ENCODE results near the gene UTP14A.

Gene UTP14A

GRCh38 chrX:129961180-129962083, 55.5 kb downstream of the UTP14A start:
- Histone ChIP-seq H3K9me3 (ENCODE audit: control insufficient read depth, insufficient read depth, low read depth, low read length) (no peaks in the 10 kb centered on the region), H3K4me1 (ENCODE audit: control insufficient read depth, insufficient read depth, low read length) (peaks cover 31% of the 10 kb centered on the region), H3K9ac (ENCODE audit: low read length) (peak overlapping the region; percentile 44), H3K27me3 (ENCODE audit: control insufficient read depth, insufficient read depth, low read length) (peaks cover 83% of the 10 kb centered on the region), H3K36me3 (ENCODE audit: control insufficient read depth, insufficient read depth, low read length) (no peaks in the 10 kb centered on the region), H3K4me3 (ENCODE audit: low read depth, low read length) (peak overlapping the region; percentile 59), H3K27ac (ENCODE audit: low read depth, low read length) (no peak overlapping the region)

- peaks cover 2% of the 10 kb centered on the region; the same call in 1 of the 2 replicates for H3K9me3 ChIP-seq (ENCODE audit: control insufficient read depth, insufficient read depth, low read depth, low read length)
- H3K9ac ChIP-seq (ENCODE audit: low read length), result no peak overlapping the region
- peaks cover 65% of the 10 kb centered on the region for H3K27me3 ChIP-seq (ENCODE audit: control insufficient read depth, insufficient read depth, low read length)
- no peak overlapping the region for H3K27ac ChIP-seq (ENCODE audit: low read depth, low read length)
- peaks cover 25% of the 10 kb centered on the region for H3K4me1 ChIP-seq (ENCODE audit: control insufficient read depth, insufficient read depth, low read length)
- no peak overlapping the region for H3K4me3 ChIP-seq (ENCODE audit: low read depth, low read length)
- no peaks in the 10 kb centered on the region for H3K36me3 ChIP-seq (ENCODE audit: control insufficient read depth, insufficient read depth, low read length)
Measured at GRCh38 chrX:129963729-129964128, 57.8 kb downstream of the UTP14A start.

GRCh38 chrX:129965166-129965565, 59.2 kb downstream of the UTP14A start:
- H3K9me3 ChIP-seq (ENCODE audit: control insufficient read depth, insufficient read depth, low read depth, low read length), result peaks cover 3% of the 10 kb centered on the region; the same call in 1 of the 2 replicates
- no peak overlapping the region for H3K27ac ChIP-seq (ENCODE audit: low read depth, low read length)
- H3K36me3 ChIP-seq (ENCODE audit: control insufficient read depth, insufficient read depth, low read length), result no peaks in the 10 kb centered on the region
- peaks cover 14% of the 10 kb centered on the region for H3K4me1 ChIP-seq (ENCODE audit: control insufficient read depth, insufficient read depth, low read length)
- H3K4me3 ChIP-seq (ENCODE audit: low read depth, low read length), result no peak overlapping the region
- H3K27me3 ChIP-seq (ENCODE audit: control insufficient read depth, insufficient read depth, low read length), result peaks cover 51% of the 10 kb centered on the region
- no peak overlapping the region for H3K9ac ChIP-seq (ENCODE audit: low read length)

GRCh38 chrX:129968968-129969367, 63.0 kb downstream of the UTP14A start:
- no peak overlapping the region for H3K27ac ChIP-seq (ENCODE audit: low read depth, low read length)
- H3K4me1 ChIP-seq (ENCODE audit: control insufficient read depth, insufficient read depth, low read length), result no peaks in the 10 kb centered on the region
- H3K27me3 ChIP-seq (ENCODE audit: control insufficient read depth, insufficient read depth, low read length), result peaks cover 39% of the 10 kb centered on the region
- no peak overlapping the region for H3K4me3 ChIP-seq (ENCODE audit: low read depth, low read length)
- H3K36me3 ChIP-seq (ENCODE audit: control insufficient read depth, insufficient read depth, low read length), result no peaks in the 10 kb centered on the region
- H3K9me3 ChIP-seq (ENCODE audit: control insufficient read depth, insufficient read depth, low read depth, low read length), result peaks cover 3% of the 10 kb centered on the region; the same call in 1 of the 2 replicates
- no peak overlapping the region for H3K9ac ChIP-seq (ENCODE audit: low read length)

- H3K9ac ChIP-seq (ENCODE audit: low read length), result no peak overlapping the region
- H3K27me3 ChIP-seq (ENCODE audit: control insufficient read depth, insufficient read depth, low read length), result peaks cover 78% of the 10 kb centered on the region
- no peaks in the 10 kb centered on the region for H3K36me3 ChIP-seq (ENCODE audit: control insufficient read depth, insufficient read depth, low read length)
- H3K9me3 ChIP-seq (ENCODE audit: control insufficient read depth, insufficient read depth, low read depth, low read length), result no peaks in the 10 kb centered on the region
- no peak overlapping the region for H3K4me3 ChIP-seq (ENCODE audit: low read depth, low read length)
- H3K27ac ChIP-seq (ENCODE audit: low read depth, low read length), result no peak overlapping the region
- H3K4me1 ChIP-seq (ENCODE audit: control insufficient read depth, insufficient read depth, low read length), result no peaks in the 10 kb centered on the region
Measured at GRCh38 chrX:129976441-129976840, 70.5 kb downstream of the UTP14A start.

Data from HUES6 (cell line).